ENCODE measurements around the gene NKD1.
"Not testable (repeated sequence)": the region's sequence is repeated elsewhere in the genome, so short reads cannot be mapped to it uniquely, and the experiment has no call there.

NKD1 gene

GRCh38 chr16:50520451-50521245, 27.5 kb upstream of the NKD1 start:
- no peak for DNase-seq

GRCh38 chr16:50521246-50521900, 26.8 kb upstream of the NKD1 start:
- no peak for DNase-seq

GRCh38 chr16:50522324-50522723, 25.9 kb upstream of the NKD1 start:
- DNase-seq: no peak

GRCh38 chr16:50523710-50524109, 24.5 kb upstream of the NKD1 start:
- DNase-seq: no peak

- DNase-seq: no peak
These were observed 22.9 kb upstream of the NKD1 start for GRCh38 chr16:50525262-50525661.

GRCh38 chr16:50525716-50526115, 22.5 kb upstream of the NKD1 start:
- no peak for DNase-seq

GRCh38 chr16:50526249-50526648, 21.9 kb upstream of the NKD1 start:
- no peak for DNase-seq

- no peak for DNase-seq
These were observed 21.4 kb upstream of the NKD1 start for GRCh38 chr16:50526796-50527195.

- no peak for DNase-seq
These were observed 19.4 kb upstream of the NKD1 start for GRCh38 chr16:50528820-50529219.

- no peak for DNase-seq
These were observed 18.9 kb upstream of the NKD1 start for GRCh38 chr16:50529334-50529733.

GRCh38 chr16:50530277-50531236, 17.6 kb upstream of the NKD1 start:
- DNase-seq: no peak

GRCh38 chr16:50531359-50531758, 16.8 kb upstream of the NKD1 start:
- no peak for DNase-seq

- DNase-seq: no peak
These were observed 16.3 kb upstream of the NKD1 start for GRCh38 chr16:50531901-50532300.

- DNase-seq: no peak
These were observed 15.6 kb upstream of the NKD1 start for GRCh38 chr16:50532576-50532975.

GRCh38 chr16:50533317-50533716, 14.9 kb upstream of the NKD1 start:
- DNase-seq: no peak

- no peak for DNase-seq
These were observed 14.1 kb upstream of the NKD1 start for GRCh38 chr16:50534091-50534490.

GRCh38 chr16:50534556-50534955, 13.6 kb upstream of the NKD1 start:
- no peak for DNase-seq

GRCh38 chr16:50534958-50535357, 13.2 kb upstream of the NKD1 start:
- DNase-seq: no peak

GRCh38 chr16:50535506-50536257, 12.5 kb upstream of the NKD1 start:
- no peak for DNase-seq

GRCh38 chr16:50536258-50536645, 11.9 kb upstream of the NKD1 start:
- not testable (repeated sequence) for DNase-seq

- DNase-seq: no peak
These were observed 10.5 kb upstream of the NKD1 start for GRCh38 chr16:50537533-50538290.

Measured in activated CD4-positive, alpha-beta T cell treated with anti-CD3 and anti-CD28 coated beads for 48 hours (primary cell).